ENCODE measurements around the gene HOMER3.

- TF ChIP-seq EWSR1 (IDR thresholded peaks at IDR 0.05; ENCODE audit: borderline replicate concordance, low read depth, partially characterized antibody) (no peak), TSC22D4 (tag; IDR thresholded peaks at IDR 0.05) (no peak), ZKSCAN1 (IDR thresholded peaks at IDR 0.05; ENCODE audit: low read depth, low read length) (no peak), KAT2B (IDR thresholded peaks at IDR 0.05; ENCODE audit: low read depth, low read length) (no peak), E2F4 (CRISPR knock-in tag; IDR thresholded peaks at IDR 0.05; ENCODE audit: low read depth) (no peak), BRCA1 (IDR thresholded peaks at IDR 0.05) (no peak), BRCA1 (CRISPR knock-in tag; IDR thresholded peaks at IDR 0.05) (no peak)
- TF ChIP-seq, protein P1, sequence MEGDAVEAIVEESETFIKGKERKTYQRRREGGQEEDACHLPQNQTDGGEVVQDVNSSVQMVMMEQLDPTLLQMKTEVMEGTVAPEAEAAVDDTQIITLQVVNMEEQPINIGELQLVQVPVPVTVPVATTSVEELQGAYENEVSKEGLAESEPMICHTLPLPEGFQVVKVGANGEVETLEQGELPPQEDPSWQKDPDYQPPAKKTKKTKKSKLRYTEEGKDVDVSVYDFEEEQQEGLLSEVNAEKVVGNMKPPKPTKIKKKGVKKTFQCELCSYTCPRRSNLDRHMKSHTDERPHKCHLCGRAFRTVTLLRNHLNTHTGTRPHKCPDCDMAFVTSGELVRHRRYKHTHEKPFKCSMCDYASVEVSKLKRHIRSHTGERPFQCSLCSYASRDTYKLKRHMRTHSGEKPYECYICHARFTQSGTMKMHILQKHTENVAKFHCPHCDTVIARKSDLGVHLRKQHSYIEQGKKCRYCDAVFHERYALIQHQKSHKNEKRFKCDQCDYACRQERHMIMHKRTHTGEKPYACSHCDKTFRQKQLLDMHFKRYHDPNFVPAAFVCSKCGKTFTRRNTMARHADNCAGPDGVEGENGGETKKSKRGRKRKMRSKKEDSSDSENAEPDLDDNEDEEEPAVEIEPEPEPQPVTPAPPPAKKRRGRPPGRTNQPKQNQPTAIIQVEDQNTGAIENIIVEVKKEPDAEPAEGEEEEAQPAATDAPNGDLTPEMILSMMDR (IDR thresholded peaks at IDR 0.05 in 2 of 3, conservative IDR thresholded peaks at IDR 0.05 in 1 of 3; ENCODE audit: insufficient read depth in 2 of 3, low read depth in 1 of 3, low read length in 3 of 3) = no peak
Measured at GRCh38 chr19:18929311-18929710, 11.7 kb downstream of the HOMER3 start.
